Loucy (cell line): ENCODE results near the gene ZNF772.

ENCODE experiments used
- H2AFZ ChIP-seq: fragments of 200-600 bp; sonication (generic); 2 replicates; pipeline ENCODE4 v1.6.0; 2016; ENCODE audit warnings: antibody characterized with exemption, mild to moderate bottlenecking, low read length, moderate library complexity
- H3F3A ChIP-seq: fragments of 200-600 bp; 2 replicates; pipeline ENCODE4 v1.6.0; 2016; ENCODE audit warnings: antibody characterized with exemption, low read depth, mild to moderate bottlenecking
- H3K27me3 ChIP-seq: fragments of 200-600 bp; sonication (generic); 2 replicates; pipeline ENCODE4 v1.6.1; 2014; ENCODE audit warnings: low read length, mild to moderate bottlenecking; ENCODE audit not compliant: insufficient read depth, poor library complexity, severe bottlenecking
- H3K36me3 ChIP-seq: fragments of 200-600 bp; sonication (generic); 2 replicates; pipeline ENCODE4 v1.6.1; 2016; ENCODE audit warnings: low read length; ENCODE audit not compliant: insufficient read depth
- H3K4me1 ChIP-seq: fragments of 200-600 bp; sonication (generic); 2 replicates; pipeline ENCODE4 v1.5.1; 2014; ENCODE audit warnings: low read length, mild to moderate bottlenecking; ENCODE audit not compliant: insufficient read depth, poor library complexity, severe bottlenecking
- H3K4me2 ChIP-seq: fragments of 200-600 bp; sonication (generic); 2 replicates; pipeline ENCODE4 v1.6.0; 2014; ENCODE audit warnings: antibody characterized with exemption, low read length, low read depth, mild to moderate bottlenecking; ENCODE audit not compliant: poor library complexity, severe bottlenecking
- H3K4me3 ChIP-seq: fragments of 200-600 bp; sonication (generic); 2 replicates; pipeline ENCODE4 v1.5.1; 2014; ENCODE audit warnings: low read length, mild to moderate bottlenecking, mixed read lengths; ENCODE audit not compliant: poor library complexity, severe bottlenecking
- H3K79me2 ChIP-seq: fragments of 200-600 bp; sonication (generic); 2 replicates; pipeline ENCODE4 v1.6.1; 2014; ENCODE audit warnings: low read length; ENCODE audit not compliant: insufficient read depth
- H3K9ac ChIP-seq: fragments of 200-600 bp; sonication (generic); 2 replicates; pipeline ENCODE4 v1.6.0; 2014; ENCODE audit warnings: mild to moderate bottlenecking, low read depth, low read length, moderate library complexity; ENCODE audit not compliant: poor library complexity, severe bottlenecking
- H3K9me2 ChIP-seq: fragments of 200-600 bp; sonication (generic); replicated peaks from 2 replicates; pipeline ENCODE4 v1.6.1; 2016; ENCODE audit warnings: low read depth, low read length, mixed read lengths
- H3K9me3 ChIP-seq: fragments of 200-600 bp; sonication (generic); 2 replicates; pipeline ENCODE4 v1.6.1; 2014; ENCODE audit warnings: mild to moderate bottlenecking, antibody characterized with exemption, low read length, low read depth; ENCODE audit not compliant: insufficient read depth
- H4K20me1 ChIP-seq: fragments of 200-600 bp; sonication (generic); 2 replicates; pipeline ENCODE4 v1.6.0; 2014; ENCODE audit warnings: antibody characterized with exemption, low read length, mild to moderate bottlenecking; ENCODE audit not compliant: insufficient read depth, poor library complexity, severe bottlenecking
- EZH2phosphoT487 ChIP-seq: fragments of 200-600 bp; IDR thresholded peaks from 2 replicates; pipeline ENCODE4 v1.6.1; 2018; ENCODE audit warnings: antibody characterized with exemption, mild to moderate bottlenecking, moderate library complexity, borderline replicate concordance
- TF ChIP-seq, protein P1 (sequence below): fragments of 200-600 bp; sonication (generic); conservative IDR thresholded peaks from 2 replicates; pipeline ENCODE4 v1.5.1; 2014; ENCODE audit warnings: mild to moderate bottlenecking, antibody characterized with exemption, low read length

The ZNF772 gene

DNA sequence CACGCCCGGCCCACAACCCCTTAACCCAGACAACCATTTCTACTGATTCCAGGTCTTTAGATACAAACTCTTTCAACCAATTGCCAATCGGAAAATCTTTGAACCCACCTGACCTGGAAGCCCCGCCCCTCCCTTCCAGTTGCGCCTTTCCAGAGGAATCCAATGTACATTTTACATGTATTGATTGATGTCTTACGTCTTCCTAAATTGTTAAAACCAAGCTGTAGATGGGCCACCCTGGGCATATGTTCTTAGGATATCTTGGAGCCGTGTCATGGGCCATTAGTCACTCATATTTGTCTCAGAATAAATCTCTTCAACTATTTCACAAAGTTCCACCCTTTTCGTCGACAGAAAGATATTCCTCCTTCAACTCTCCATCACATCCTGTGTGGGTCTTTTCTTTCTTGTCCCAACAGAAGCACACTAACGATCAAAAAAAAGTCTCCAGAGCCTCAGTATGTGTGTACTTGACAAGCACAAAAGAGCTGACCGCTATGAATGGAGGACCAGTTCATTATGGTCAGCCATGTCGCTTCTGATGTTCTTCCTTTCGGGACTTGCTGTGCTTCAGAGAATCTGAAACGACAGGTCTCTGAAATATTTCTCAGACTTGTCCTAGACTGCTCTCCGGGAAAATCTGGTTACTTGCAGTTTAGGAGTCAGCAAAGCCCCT, 42.8 kb downstream of the ZNF772 start:
- H2AFZ ChIP-seq: peak overlapping the region; percentile 95
- H3K4me3 ChIP-seq: peak overlapping the region; percentile 83
- H4K20me1 ChIP-seq: peaks cover 11% of the 10 kb centered on the region
- no peaks in the 10 kb centered on the region for H3F3A ChIP-seq
- peak overlapping the region; percentile 83 for H3K4me2 ChIP-seq
- H3K79me2 ChIP-seq: peaks cover 38% of the 10 kb centered on the region
- H3K4me1 ChIP-seq: peaks cover 18% of the 10 kb centered on the region
- H3K27me3 ChIP-seq: no peaks in the 10 kb centered on the region
- no peaks in the 10 kb centered on the region for H3K9me3 ChIP-seq
- H3K9me2 ChIP-seq: no peaks in the 10 kb centered on the region
- H3K36me3 ChIP-seq: no peaks in the 10 kb centered on the region
- H3K9ac ChIP-seq: peak overlapping the region; percentile 79
- no peak for TF ChIP-seq EZH2phosphoT487
- TF ChIP-seq, protein P1, sequence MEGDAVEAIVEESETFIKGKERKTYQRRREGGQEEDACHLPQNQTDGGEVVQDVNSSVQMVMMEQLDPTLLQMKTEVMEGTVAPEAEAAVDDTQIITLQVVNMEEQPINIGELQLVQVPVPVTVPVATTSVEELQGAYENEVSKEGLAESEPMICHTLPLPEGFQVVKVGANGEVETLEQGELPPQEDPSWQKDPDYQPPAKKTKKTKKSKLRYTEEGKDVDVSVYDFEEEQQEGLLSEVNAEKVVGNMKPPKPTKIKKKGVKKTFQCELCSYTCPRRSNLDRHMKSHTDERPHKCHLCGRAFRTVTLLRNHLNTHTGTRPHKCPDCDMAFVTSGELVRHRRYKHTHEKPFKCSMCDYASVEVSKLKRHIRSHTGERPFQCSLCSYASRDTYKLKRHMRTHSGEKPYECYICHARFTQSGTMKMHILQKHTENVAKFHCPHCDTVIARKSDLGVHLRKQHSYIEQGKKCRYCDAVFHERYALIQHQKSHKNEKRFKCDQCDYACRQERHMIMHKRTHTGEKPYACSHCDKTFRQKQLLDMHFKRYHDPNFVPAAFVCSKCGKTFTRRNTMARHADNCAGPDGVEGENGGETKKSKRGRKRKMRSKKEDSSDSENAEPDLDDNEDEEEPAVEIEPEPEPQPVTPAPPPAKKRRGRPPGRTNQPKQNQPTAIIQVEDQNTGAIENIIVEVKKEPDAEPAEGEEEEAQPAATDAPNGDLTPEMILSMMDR: no peak

DNA sequence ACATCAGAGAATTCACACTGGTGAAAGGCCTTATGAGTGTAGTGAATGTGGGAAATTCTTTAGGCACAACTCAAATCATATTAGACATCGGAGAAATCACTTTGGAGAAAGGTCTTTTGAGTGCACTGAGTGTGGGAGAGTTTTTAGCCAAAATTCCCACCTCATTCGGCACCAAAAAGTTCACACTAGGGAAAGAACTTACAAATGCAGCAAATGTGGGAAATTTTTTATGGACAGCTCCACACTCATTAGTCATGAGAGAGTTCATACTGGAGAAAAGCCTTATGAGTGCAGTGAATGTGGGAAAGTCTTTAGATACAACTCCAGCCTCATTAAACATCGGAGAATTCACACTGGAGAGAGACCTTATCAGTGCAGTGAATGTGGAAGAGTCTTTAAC, 56.3 kb downstream of the ZNF772 start:
- H3K79me2 ChIP-seq: no peaks in the 10 kb centered on the region
- peaks cover 24% of the 10 kb centered on the region; the same call in 1 of the 2 replicates for H3K36me3 ChIP-seq
- TF ChIP-seq, protein P1: no peak
- TF ChIP-seq EZH2phosphoT487: no peak
- no peaks in the 10 kb centered on the region for H4K20me1 ChIP-seq
- H3K9me3 ChIP-seq: no peaks in the 10 kb centered on the region
- no peak overlapping the region for H3K4me3 ChIP-seq
- peaks cover 3% of the 10 kb centered on the region for H3K4me1 ChIP-seq
- no peaks in the 10 kb centered on the region for H3K27me3 ChIP-seq
- no peaks in the 10 kb centered on the region for H3F3A ChIP-seq
- no peak overlapping the region for H3K4me2 ChIP-seq
- H3K9ac ChIP-seq: no peak overlapping the region
- H3K9me2 ChIP-seq: no peaks in the 10 kb centered on the region
- H2AFZ ChIP-seq: no peak overlapping the region

DNA sequence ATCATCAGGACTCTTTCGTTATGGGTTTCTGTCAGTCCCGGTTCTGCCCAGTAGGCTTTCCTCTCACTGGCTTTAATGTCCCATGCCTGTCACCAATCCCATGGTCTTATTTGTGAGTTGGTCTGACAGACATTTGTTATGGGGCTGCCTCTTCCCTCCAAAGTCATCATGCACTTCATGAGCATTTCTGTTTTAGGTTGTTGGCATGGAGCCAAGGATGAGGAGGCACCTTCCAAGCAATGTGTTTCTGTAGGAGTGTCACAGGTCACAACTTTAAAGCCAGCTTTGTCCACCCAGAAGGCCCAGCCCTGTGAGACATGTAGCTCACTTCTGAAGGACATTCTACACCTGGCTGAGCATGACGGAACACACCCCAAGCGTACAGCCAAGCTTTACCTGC, 57.9 kb downstream of the ZNF772 start:
- Histone ChIP-seq H3K4me3 (no peak overlapping the region), H3K27me3 (no peaks in the 10 kb centered on the region), H2AFZ (no peak overlapping the region), H3K4me2 (no peak overlapping the region), H3K79me2 (no peaks in the 10 kb centered on the region), H3K9ac (no peak overlapping the region), H3K9me3 (no peaks in the 10 kb centered on the region), H4K20me1 (no peaks in the 10 kb centered on the region), H3K4me1 (peaks cover 3% of the 10 kb centered on the region), H3K9me2 (no peaks in the 10 kb centered on the region), H3K36me3 (peaks cover 24% of the 10 kb centered on the region; the same call in 1 of the 2 replicates), H3F3A (no peaks in the 10 kb centered on the region)
- no peak for TF ChIP-seq EZH2phosphoT487
- TF ChIP-seq, protein P1: no peak
